Measurements from ENCODE around the gene APOBEC3F. TPM values are rescaled to one million over a fixed set of nuclear protein-coding genes. Genes with fewer than 3 reads are reported as not detected.
A peak's percentile ranks its signal among the peaks of the same experiment; 100 is the strongest.
"Not testable (repeated sequence)": the region's sequence is repeated elsewhere in the genome, so short reads cannot be mapped to it uniquely, and the experiment has no call there.

Gene APOBEC3F
- 10 to 100 TPM; 44.8 to 49.0 TPM for total RNA-seq

DNA sequence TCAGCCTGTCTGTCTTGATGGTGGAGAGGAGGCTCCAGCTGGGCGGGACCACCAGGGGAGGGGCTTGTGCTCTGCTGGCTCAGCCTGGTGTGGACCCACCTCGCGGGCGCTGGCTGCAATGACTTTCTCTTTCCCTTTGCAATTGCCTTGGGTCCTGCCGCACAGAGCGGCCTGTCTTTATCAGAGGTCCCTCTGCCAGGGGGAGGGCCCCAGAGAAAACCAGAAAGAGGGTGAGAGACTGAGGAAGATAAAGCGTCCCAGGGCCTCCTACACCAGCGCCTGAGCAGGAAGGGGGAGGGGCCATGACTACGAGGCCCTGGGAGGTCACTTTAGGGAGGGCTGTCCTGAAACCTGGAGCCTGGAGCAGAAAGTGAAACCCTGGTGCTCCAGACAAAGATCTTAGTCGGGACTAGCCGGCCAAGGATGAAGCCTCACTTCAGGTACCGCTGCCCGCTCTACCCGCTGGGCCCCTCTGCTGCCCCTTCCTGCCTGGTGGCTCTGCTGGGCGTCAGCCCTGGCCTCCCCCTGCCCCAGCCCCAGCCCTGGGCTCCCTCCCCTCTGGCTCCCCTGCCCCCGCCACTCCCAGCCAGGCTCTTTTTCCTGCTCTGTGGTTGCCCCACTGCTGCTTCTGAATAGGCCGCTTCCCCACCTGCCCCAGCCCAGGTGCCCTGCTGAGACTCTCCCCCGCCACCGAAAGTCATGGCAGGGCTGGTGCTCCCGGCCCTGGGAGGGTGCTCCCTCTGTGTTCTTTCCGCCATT is at the start of gene APOBEC3F:
APOBEC3F (plus strand) TSS at position 327 of the 759 bp plus-strand sequence; CDS start at position 424, 97 bp downstream.
- Mint-ChIP-seq H3K4me3 (peak within 1 kb of the TSS; percentile 93 to 94), H3K27ac (peak within 1 kb of the TSS; percentile 84), H3K4me1 (ENCODE audit: low read depth) (peaks cover 39% of the 10 kb centered on the region)
- H3K27me3 Mint-ChIP-seq (ENCODE audit: low read depth); H3K36me3 Mint-ChIP-seq (ENCODE audit: insufficient read depth in 2 of 2); H3K9me3 Mint-ChIP-seq: not testable (repeated sequence)
- ATAC-seq (replicated peaks in 1 of 2) (peak; percentile 94 to 96), DNase-seq (peak; percentile 76 to 79)

DNA sequence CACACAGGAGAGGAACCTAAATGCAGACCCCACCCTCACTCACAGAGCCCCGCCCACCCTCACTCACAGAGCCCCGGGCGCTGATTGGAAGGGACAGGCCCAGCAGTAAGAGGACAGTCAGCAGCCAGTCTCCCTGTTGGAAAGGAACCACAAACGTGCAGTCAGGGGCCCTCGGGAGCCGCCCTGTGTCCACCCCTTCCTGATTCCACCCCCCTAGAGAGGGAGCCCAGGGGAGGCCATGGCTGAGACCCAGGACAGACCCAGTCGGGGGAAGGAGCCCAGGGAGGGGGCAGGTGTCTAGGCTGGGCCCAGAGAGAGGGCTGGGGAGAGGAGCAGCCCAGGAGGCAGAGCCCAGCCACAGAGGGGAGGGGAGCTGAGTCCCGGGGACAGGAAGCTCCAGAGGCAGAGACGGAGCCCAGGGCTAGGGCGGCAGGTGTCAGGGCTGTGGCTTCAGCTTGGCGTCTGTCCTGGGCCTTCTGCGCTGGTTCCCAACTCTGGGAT is 47.7 kb upstream of the APOBEC3F start:
- Mint-ChIP-seq H3K4me1 (ENCODE audit: low read depth) (peaks cover 23% of the 10 kb centered on the region), H3K27me3 (ENCODE audit: low read depth) (peaks cover 13% of the 10 kb centered on the region)
- ATAC-seq (replicated peaks in 1 of 2), result peak; percentile 32 to 36
- not testable (repeated sequence) for H3K4me3 Mint-ChIP-seq; H3K9me3 Mint-ChIP-seq; H3K27ac Mint-ChIP-seq; H3K36me3 Mint-ChIP-seq (ENCODE audit: insufficient read depth in 2 of 2); DNase-seq

DNA sequence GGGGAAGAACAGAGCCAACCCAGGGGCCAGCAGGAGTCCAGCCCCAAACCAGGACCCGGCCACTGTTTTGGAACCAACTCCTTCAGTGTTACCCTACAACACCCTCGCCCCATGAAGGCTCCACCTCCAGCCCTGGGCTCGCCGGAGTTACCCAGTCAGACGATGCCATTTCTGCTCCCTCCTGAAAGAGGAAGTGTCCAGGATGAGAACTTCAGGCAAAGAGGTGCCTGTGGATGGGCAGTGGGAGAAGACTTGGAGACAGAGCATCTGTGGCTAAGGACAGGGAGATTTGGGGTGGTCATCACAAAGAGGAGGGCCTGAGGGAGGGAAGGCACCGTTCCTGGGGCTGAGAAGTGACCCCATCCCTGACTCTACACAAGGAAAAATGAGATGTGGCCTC is 44.6 kb upstream of the APOBEC3F start:
- Mint-ChIP-seq H3K4me3 (no peak overlapping the region), H3K27ac (no peak overlapping the region), H3K4me1 (ENCODE audit: low read depth) (peaks cover 13% of the 10 kb centered on the region)

DNA sequence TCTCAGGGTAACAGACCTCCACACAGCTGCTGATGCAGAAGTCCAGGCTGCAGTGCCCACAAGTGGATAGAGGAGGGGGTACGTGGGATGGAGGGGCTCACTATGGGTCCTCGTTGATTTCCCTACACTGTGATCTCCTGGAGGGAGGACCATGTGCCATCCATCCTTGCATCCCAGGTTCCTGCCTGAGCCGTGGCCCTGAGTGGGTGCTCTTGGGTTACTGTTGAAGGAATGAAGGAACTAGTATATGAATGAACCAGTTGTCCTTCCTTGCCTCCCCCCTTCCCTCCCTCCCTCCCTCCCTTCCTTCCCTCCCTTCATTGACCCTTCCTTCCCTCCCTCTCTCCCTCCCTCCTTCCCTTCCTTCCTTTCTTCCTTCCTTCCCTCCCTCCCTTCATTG is 43.1 kb upstream of the APOBEC3F start:
- DNase-seq (no peak), ATAC-seq (replicated peaks in 1 of 2) (no peak)
- H3K4me1 Mint-ChIP-seq (ENCODE audit: low read depth), result peaks cover 17% of the 10 kb centered on the region

More for the DNA sequence above, 44.6 kb upstream of the APOBEC3F start:
- Mint-ChIP-seq H3K9me3 (no peaks in the 10 kb centered on the region), H3K36me3 (ENCODE audit: insufficient read depth in 2 of 2) (no peaks in the 10 kb centered on the region), H3K27me3 (ENCODE audit: low read depth) (peaks cover 22% of the 10 kb centered on the region)
- ATAC-seq (replicated peaks in 1 of 2) (no peak), DNase-seq (no peak)

DNA sequence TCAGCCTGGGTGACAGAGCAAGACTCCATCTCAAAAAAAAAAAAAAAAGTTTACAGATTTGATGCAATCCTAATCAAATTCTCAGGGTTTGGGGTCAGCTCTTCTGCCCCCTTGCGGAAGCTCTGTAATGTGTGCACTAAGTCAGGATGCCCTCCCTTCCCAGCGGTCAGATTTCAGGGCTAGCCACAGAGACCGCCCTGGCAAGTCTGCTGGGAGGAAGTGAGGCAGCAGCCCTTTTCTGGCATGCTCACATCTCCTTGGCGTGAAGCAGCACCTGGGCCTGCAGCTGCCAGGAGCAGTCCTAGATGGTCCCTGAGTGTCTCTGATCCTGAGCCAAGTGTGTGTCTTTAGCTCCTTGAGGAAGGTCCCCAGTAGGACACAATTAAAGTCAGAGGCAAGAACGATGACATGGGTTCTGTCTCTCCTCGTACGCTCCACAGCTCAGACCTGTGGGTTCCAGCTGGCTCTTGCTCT is 37.5 kb upstream of the APOBEC3F start:
- Mint-ChIP-seq H3K27ac (no peak overlapping the region), H3K9me3 (no peaks in the 10 kb centered on the region), H3K36me3 (ENCODE audit: insufficient read depth in 2 of 2) (no peaks in the 10 kb centered on the region), H3K4me1 (ENCODE audit: low read depth) (peaks cover 14% of the 10 kb centered on the region), H3K4me3 (no peak overlapping the region), H3K27me3 (ENCODE audit: low read depth) (peaks cover 7% of the 10 kb centered on the region)
- ATAC-seq (replicated peaks in 1 of 2) (peak; percentile 97), DNase-seq (peak; percentile 81)

More for the DNA sequence above, 43.1 kb upstream of the APOBEC3F start:
- Mint-ChIP-seq H3K36me3 (ENCODE audit: insufficient read depth in 2 of 2) (no peaks in the 10 kb centered on the region), H3K27me3 (ENCODE audit: low read depth) (peaks cover 22% of the 10 kb centered on the region), H3K4me3 (no peak overlapping the region), H3K9me3 (no peaks in the 10 kb centered on the region), H3K27ac (no peak overlapping the region)

DNA sequence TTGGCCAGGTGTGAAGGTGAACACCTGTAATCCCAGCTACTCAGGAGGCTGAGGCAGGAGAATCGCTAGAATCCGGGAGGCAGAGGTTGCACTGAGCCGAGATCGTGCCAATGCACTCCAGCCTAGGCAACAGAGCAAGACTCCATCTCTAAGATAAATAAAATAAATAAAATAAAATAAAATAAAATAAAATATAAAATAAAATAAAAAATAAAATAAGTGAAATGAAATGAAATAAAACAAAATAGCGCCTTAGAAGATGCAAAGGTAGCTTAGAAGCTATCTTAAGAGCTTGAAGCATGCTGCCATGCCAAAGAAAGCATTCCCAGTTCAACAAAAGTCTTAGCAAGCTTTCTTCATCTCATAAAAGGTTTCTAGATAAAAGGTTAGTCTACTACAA is 33.5 kb upstream of the APOBEC3F start:
- no peaks in the 10 kb centered on the region for H3K36me3 Mint-ChIP-seq (ENCODE audit: insufficient read depth in 2 of 2)
- DNase-seq (no peak), ATAC-seq (replicated peaks in 1 of 2) (no peak)
- no peak overlapping the region for H3K4me3 Mint-ChIP-seq
- H3K27ac Mint-ChIP-seq, result no peak overlapping the region
- no peaks in the 10 kb centered on the region for H3K27me3 Mint-ChIP-seq (ENCODE audit: low read depth)
- H3K4me1 Mint-ChIP-seq (ENCODE audit: low read depth), result peaks cover 14% of the 10 kb centered on the region
- H3K9me3 Mint-ChIP-seq, result no peaks in the 10 kb centered on the region

DNA sequence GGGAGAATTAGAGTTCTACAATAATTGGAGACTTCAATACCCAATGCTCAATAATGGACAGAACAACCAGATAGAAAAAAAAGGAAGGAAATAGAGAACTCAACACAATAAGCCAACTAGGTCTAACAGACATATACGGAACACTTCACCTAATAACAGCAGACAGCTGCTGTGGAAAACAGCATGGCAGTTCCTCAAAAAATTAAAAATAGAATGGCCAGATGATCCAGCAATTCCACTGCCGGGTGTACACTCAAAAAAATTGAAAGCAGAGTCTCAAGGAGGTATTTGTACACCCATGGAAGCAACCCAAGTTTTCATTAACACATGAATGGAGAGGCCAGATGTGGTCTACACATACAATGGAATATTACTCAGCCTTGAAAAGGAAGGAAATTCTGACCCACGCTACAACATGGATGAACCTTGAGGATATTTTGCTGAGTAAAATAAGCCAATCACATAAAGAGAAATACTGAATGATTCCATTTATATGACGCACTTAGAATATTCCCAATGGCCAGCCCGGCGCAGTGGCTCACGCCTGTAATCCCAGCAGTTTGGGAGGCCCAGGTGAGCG is 32.3 kb upstream of the APOBEC3F start:
- not testable (repeated sequence) for DNase-seq; H3K27me3 Mint-ChIP-seq (ENCODE audit: low read depth); ATAC-seq (replicated peaks in 1 of 2); H3K36me3 Mint-ChIP-seq (ENCODE audit: insufficient read depth in 2 of 2); H3K27ac Mint-ChIP-seq; H3K9me3 Mint-ChIP-seq; H3K4me3 Mint-ChIP-seq
- H3K4me1 Mint-ChIP-seq (ENCODE audit: low read depth), result peaks cover 12% of the 10 kb centered on the region

DNA sequence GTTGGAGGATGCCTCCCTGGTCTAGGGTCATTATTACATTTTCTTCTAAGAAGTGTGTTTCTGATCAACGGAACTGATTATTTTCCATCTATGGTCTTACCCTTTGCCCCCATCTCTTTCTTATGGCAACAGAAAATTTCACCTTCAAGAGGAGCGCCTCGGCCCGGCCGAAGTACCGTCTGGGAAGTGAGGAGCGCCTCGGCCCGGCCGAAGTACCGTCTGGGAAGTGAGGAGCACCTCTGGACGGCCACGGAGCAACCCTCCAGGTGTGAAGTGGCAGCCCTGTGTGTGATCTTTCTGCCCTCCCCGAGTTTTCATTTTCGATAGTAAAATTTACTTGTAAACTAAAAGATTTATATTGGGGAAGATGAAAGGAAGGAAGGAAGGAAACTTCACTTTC is 29.7 kb upstream of the APOBEC3F start:
- ATAC-seq (replicated peaks in 1 of 2), result no peak
- no peaks in the 10 kb centered on the region for H3K27me3 Mint-ChIP-seq (ENCODE audit: low read depth)
- no peak for DNase-seq
- no peak overlapping the region for H3K4me3 Mint-ChIP-seq
- H3K9me3 Mint-ChIP-seq, result no peaks in the 10 kb centered on the region
- H3K36me3 Mint-ChIP-seq (ENCODE audit: insufficient read depth in 2 of 2), result peaks cover 0 to 8% of the 10 kb centered on the region in 2 donors
- peak overlapping the region; percentile 45 for H3K27ac Mint-ChIP-seq
- peaks cover 28% of the 10 kb centered on the region for H3K4me1 Mint-ChIP-seq (ENCODE audit: low read depth)

DNA sequence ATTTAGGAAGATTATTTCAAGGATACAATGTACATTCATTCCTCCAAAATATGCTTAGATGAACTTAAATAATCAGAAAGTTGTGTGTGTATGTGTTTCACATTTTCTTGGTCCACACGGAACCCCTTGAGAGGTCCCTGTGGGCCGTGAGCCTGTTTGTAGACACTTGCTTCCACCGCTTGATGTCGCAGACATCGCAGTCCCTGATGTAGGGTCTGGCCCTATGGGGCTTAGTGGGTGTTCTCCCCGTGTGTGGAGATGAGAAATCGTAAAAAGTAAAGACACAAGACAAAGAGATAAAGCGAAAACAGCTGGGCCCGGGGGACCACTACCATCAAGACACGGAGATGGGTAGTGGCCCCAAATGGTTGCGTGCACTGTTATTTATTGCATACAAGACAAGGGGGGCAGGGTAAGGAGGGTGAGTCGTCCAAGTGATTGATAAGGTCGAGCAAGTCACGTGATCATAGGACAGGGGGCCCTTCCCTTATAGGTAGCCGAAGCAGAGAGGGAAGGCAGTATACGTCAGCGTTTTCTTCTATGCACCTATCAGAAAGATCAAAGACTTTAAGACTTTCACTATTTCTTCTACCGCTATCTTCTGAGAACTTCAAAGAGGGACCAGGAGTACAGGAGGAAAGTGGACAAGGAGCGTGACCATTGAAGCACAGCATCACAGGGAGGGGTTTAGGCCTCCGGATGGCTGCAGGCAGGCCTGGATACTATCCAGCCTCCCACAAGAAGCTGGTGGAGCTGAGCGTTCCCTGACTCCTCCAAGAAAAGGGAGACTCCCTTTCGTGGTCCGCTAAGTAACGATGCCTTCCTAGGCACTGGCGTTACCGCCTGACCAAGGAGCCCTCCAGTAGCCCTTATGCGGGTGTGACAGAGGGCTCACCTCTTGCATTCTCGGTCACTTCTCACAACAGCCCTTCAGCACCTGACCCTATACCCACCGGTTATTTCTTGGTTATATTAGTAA is 27.8 kb upstream of the APOBEC3F start:
- ATAC-seq (replicated peaks in 1 of 2) (no peak), DNase-seq (no peak)
- peak overlapping the region; percentile 14 for H3K27ac Mint-ChIP-seq
- H3K9me3 Mint-ChIP-seq, result no peaks in the 10 kb centered on the region
- H3K36me3 Mint-ChIP-seq (ENCODE audit: insufficient read depth in 2 of 2), result peaks cover 0 to 14% of the 10 kb centered on the region in 2 donors
- H3K27me3 Mint-ChIP-seq (ENCODE audit: low read depth), result no peaks in the 10 kb centered on the region
- peaks cover 44% of the 10 kb centered on the region for H3K4me1 Mint-ChIP-seq (ENCODE audit: low read depth)
- H3K4me3 Mint-ChIP-seq, result peak overlapping the region; percentile 22 to 46

DNA sequence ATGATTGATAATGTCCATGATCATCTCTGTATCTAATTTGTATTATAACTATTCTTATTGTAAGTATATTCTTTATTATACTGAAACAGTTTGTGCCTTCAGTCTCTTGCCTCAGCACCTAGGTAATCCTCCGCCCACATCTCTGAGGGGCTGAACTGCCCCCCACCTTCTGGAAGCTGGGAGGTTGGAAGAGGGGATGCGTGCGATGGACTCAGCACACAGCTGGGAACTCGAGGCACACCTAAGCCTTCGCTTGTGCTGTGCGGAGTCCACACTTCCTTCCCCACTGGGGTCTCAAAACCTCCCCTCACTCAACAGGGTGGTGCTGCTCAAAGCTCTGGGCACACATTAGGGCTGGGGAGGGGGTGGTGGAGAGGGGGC is 27.1 kb upstream of the APOBEC3F start:
- H3K4me3 Mint-ChIP-seq, result peak overlapping the region; percentile 98 to 99
- DNase-seq; ATAC-seq (replicated peaks in 1 of 2); H3K9me3 Mint-ChIP-seq; H3K27me3 Mint-ChIP-seq (ENCODE audit: low read depth): not testable (repeated sequence)
- H3K27ac Mint-ChIP-seq, result peak overlapping the region; percentile 88
- H3K36me3 Mint-ChIP-seq (ENCODE audit: insufficient read depth in 2 of 2), result peaks cover 0 to 17% of the 10 kb centered on the region in 2 donors
- H3K4me1 Mint-ChIP-seq (ENCODE audit: low read depth), result peaks cover 50% of the 10 kb centered on the region

DNA sequence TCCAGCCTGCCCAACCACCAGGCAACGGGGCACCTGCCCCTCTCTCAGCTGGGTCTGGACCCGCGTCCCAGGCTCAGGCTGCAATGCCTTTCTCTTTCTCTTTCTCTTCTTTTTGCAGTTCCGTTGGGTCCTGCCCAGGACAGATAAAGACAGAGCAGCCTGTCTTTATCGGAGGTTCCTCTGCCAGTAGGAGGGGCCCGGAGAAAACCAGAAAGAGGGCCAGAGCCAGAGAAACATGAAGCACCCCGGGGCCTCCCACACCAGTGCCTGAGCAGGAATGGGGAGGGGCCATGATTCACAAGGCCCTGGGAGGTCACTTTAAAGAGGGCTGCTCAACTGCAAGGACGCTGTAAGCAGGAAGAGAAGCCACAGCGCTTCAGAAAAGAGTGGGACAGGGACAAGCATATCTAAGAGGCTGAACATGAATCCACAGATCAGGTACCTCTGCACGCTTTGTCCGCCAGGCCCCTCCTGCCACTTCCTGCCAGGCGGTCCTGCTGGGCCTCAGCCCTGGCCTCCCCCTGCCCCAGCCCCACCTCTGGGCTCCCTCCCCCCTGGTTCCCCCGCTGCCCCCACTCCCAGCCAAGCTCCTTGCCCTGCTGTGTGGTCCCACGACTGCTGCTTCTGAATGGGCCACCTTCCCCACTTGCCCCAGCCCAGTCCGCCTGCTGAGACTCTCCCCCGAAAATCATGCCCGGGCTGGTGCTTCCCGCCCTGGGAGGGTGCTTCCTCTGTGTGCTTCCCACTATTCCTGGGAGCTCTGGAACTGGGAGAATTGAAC is 26.5 kb upstream of the APOBEC3F start, which contains the start of gene APOBEC3C:
APOBEC3C (plus strand) TSS at position 316 of the 781 bp plus-strand sequence; CDS start at position 422, 106 bp downstream.
- H3K27ac Mint-ChIP-seq, result peak within 1 kb of the TSS; percentile 88
- H3K4me1 Mint-ChIP-seq (ENCODE audit: low read depth), result peaks cover 52% of the 10 kb centered on the region

DNA sequence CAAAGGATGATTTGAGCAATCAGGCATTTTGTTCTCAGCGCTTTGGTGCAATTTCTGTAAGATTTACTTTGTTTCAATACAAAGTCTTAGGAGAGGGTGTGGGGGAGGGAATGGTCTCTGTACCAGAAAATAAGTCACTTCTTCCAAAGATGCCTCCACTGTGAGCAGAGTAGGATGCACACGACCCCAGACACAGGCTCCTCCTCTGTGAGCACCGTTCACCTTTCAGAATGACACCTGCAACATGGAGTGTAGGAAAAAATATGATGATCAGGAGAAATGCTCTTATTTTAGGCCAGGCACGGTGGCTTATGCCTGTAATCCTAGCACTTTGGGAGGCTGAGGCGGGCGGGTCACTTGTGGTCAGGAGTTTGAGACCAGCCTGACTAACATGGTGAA is 25.9 kb upstream of the APOBEC3F start:
- peak overlapping the region; percentile 88 for H3K27ac Mint-ChIP-seq
- H3K27me3 Mint-ChIP-seq (ENCODE audit: low read depth); DNase-seq; H3K9me3 Mint-ChIP-seq: not testable (repeated sequence)
- peaks cover 0 to 22% of the 10 kb centered on the region in 2 donors for H3K36me3 Mint-ChIP-seq (ENCODE audit: insufficient read depth in 2 of 2)
- H3K4me3 Mint-ChIP-seq, result peak overlapping the region; percentile 98 to 99
- H3K4me1 Mint-ChIP-seq (ENCODE audit: low read depth), result peaks cover 56% of the 10 kb centered on the region
- peak in 1 of 2 donors; percentile 30 for ATAC-seq (replicated peaks in 1 of 2)

More for the DNA sequence above, 26.5 kb upstream of the APOBEC3F start, which contains the start of gene APOBEC3C:
- Mint-ChIP-seq H3K9me3 (no peaks in the 10 kb centered on the region), H3K27me3 (ENCODE audit: low read depth) (no peaks in the 10 kb centered on the region), H3K36me3 (ENCODE audit: insufficient read depth in 2 of 2) (peaks cover 0 to 19% of the 10 kb centered on the region in 2 donors), H3K4me3 (peak within 1 kb of the TSS; percentile 98 to 99)
- DNase-seq (peak; percentile 87 to 89), ATAC-seq (replicated peaks in 1 of 2) (peak; percentile 97 to 98)

Data from activated T-cell treated with anti-CD3 and anti-CD28 coated beads, Interleukin-2, amount 50 U/mL, for 72 hours (primary cell).